ENCODE data around the gene GNA12.
"Not testable (repeated sequence)": the region's sequence is repeated elsewhere in the genome, so short reads cannot be mapped to it uniquely, and the experiment has no call there.

The GNA12 gene

GRCh38 chr7:2743523-2744185 is 100.5 kb downstream of the GNA12 start:
- not testable (repeated sequence) for DNase-seq

GRCh38 chr7:2738766-2739549 is 105.2 kb downstream of the GNA12 start:
- DNase-seq = no peak

GRCh38 chr7:2737771-2738540 is 106.2 kb downstream of the GNA12 start:
- no peak for DNase-seq

GRCh38 chr7:2737005-2737743 is 106.9 kb downstream of the GNA12 start:
- not testable (repeated sequence) for DNase-seq

- DNase-seq = no peak
Observed at GRCh38 chr7:2736411-2736914, 107.6 kb downstream of the GNA12 start.

GRCh38 chr7:2735744-2736143 is 108.4 kb downstream of the GNA12 start:
- no peak for DNase-seq

- no peak for DNase-seq
Observed at GRCh38 chr7:2734751-2735571, 109.1 kb downstream of the GNA12 start.

- no peak for DNase-seq
Observed at GRCh38 chr7:2734084-2734686, 109.9 kb downstream of the GNA12 start.

- no peak for DNase-seq
Observed at GRCh38 chr7:2732959-2733584, 111.0 kb downstream of the GNA12 start.

GRCh38 chr7:2732388-2732787 is 111.7 kb downstream of the GNA12 start:
- no peak for DNase-seq

GRCh38 chr7:2730846-2731770 is 113.0 kb downstream of the GNA12 start:
- DNase-seq = no peak

GRCh38 chr7:2729893-2730716 is 114.0 kb downstream of the GNA12 start:
- DNase-seq = no peak

- no peak for DNase-seq
Observed at GRCh38 chr7:2729031-2729892, 114.8 kb downstream of the GNA12 start.

GRCh38 chr7:2728316-2729030 is 115.6 kb downstream of the GNA12 start:
- no peak for DNase-seq

GRCh38 chr7:2727206-2727605 is 116.9 kb downstream of the GNA12 start:
- not testable (repeated sequence) for DNase-seq

GRCh38 chr7:2726316-2727018 is 117.6 kb downstream of the GNA12 start:
- DNase-seq = no peak

Data from activated CD4-positive, CD25-positive, alpha-beta regulatory T cell (primary cell).